Smooth muscle cell (in vitro differentiated cells): ENCODE data around the gene ANKRD50. TPM values are rescaled to one million over a fixed set of nuclear protein-coding genes. Genes with fewer than 3 reads are reported as not detected.

Experiments used
- DNase-seq: peaks from one replicate; lab custom pipeline; 2025; ENCODE audit not compliant: unreplicated experiment; lab: John Stamatoyannopoulos, UW
- H2AFZ ChIP-seq: fragments of 200-600 bp; sonication (generic); 2 replicates; pipeline ENCODE4 v1.6.0; 2016; ENCODE audit warnings: antibody characterized with exemption, low read depth, mild to moderate bottlenecking
- H3F3A ChIP-seq: fragments of 200-600 bp; sonication (generic); 2 replicates; pipeline ENCODE4 v1.6.0; 2017; ENCODE audit warnings: antibody characterized with exemption, low read depth
- H3K27ac ChIP-seq: fragments of 200-600 bp; sonication (generic); 2 replicates; pipeline ENCODE4 v1.5.1; 2016; ENCODE audit warnings: low read depth, mild to moderate bottlenecking
- H3K27me3 ChIP-seq: fragments of 200-600 bp; sonication (generic); 2 replicates; pipeline ENCODE4 v1.6.1; 2016; ENCODE audit warnings: low read depth, mild to moderate bottlenecking
- H3K36me3 ChIP-seq: fragments of 200-600 bp; sonication (generic); 2 replicates; pipeline ENCODE4 v1.5.1; 2016; ENCODE audit warnings: low read depth
- H3K4me1 ChIP-seq: fragments of 200-600 bp; sonication (generic); 2 replicates; pipeline ENCODE4 v1.5.1; 2016; ENCODE audit warnings: low read depth
- H3K4me2 ChIP-seq: fragments of 200-600 bp; sonication (generic); 2 replicates; pipeline ENCODE4 v1.6.0; 2016; ENCODE audit warnings: mild to moderate bottlenecking
- H3K4me3 ChIP-seq: fragments of 200-600 bp; sonication (generic); 2 replicates; pipeline ENCODE4 v1.5.1; 2016; ENCODE audit warnings: mild to moderate bottlenecking
- H3K79me2 ChIP-seq: fragments of 200-600 bp; sonication (generic); 2 replicates; pipeline ENCODE4 v1.6.0; 2016; ENCODE audit warnings: low read depth, mild to moderate bottlenecking
- H3K9ac ChIP-seq: fragments of 200-600 bp; sonication (generic); 2 replicates; pipeline ENCODE4 v1.6.0; 2016; ENCODE audit warnings: low read depth
- H3K9me3 ChIP-seq: fragments of 200-600 bp; sonication (generic); replicated peaks from 2 replicates; pipeline ENCODE4 v1.5.1; 2016; ENCODE audit warnings: low read depth
- H4K20me1 ChIP-seq: fragments of 200-600 bp; sonication (generic); 2 replicates; pipeline ENCODE4 v1.6.0; 2016; ENCODE audit warnings: low read depth
- WGBS: methylation state at CpG from one replicate; pipeline ENCODE4 v1.1.7; 2016; ENCODE audit warnings: low lambda C conversion rate; 5-methylcytosine and 5-hydroxymethylcytosine counted together
- polyA plus RNA-seq: library from polyadenylated mRNA; unstranded; fragments of >200 nt; fragmentation: Nextera tagmentation; extraction: Ambion mirVana; gene quantifications from 2 replicates; pipeline ENCODE4 v1.2.1, GENCODE V29; 2016
- total RNA-seq: library from RNA; depleted of rRNA; stranded (reverse); fragments of >200 nt; gene quantifications from 2 replicates; pipeline ENCODE4 v1.2.3, GENCODE V29; 2014
- TF ChIP-seq, protein P1 (sequence below): fragments of 200-600 bp; sonication (generic); IDR thresholded peaks from 2 replicates; pipeline ENCODE4 v1.5.1; 2017; ENCODE audit warnings: borderline replicate concordance, mild to moderate bottlenecking, antibody characterized with exemption; ENCODE audit not compliant: insufficient read depth, poor library complexity, severe bottlenecking

ANKRD50 gene
- total and polyA plus RNA-seq, 2 experiments from 2014 or later = 6.0 to 31.1 TPM

GRCh38 chr4:124633285-124633941 is 79.1 kb downstream of the ANKRD50 start:
- H3K36me3 ChIP-seq = no peaks in the 10 kb centered on the region
- H3K4me2 ChIP-seq = no peak overlapping the region
- no peak overlapping the region for H3K4me3 ChIP-seq
- peak overlapping the region; percentile 75 for H3K27ac ChIP-seq
- peaks cover 42% of the 10 kb centered on the region for H3K4me1 ChIP-seq
- H3F3A ChIP-seq = peaks cover 21% of the 10 kb centered on the region
- no peak overlapping the region for H3K9ac ChIP-seq
- 32% methylated on average over 3 of the region's 3 CpGs for WGBS
- H3K79me2 ChIP-seq = no peaks in the 10 kb centered on the region
- H3K9me3 ChIP-seq = no peaks in the 10 kb centered on the region
- H2AFZ ChIP-seq = no peak overlapping the region
- TF ChIP-seq, protein P1, sequence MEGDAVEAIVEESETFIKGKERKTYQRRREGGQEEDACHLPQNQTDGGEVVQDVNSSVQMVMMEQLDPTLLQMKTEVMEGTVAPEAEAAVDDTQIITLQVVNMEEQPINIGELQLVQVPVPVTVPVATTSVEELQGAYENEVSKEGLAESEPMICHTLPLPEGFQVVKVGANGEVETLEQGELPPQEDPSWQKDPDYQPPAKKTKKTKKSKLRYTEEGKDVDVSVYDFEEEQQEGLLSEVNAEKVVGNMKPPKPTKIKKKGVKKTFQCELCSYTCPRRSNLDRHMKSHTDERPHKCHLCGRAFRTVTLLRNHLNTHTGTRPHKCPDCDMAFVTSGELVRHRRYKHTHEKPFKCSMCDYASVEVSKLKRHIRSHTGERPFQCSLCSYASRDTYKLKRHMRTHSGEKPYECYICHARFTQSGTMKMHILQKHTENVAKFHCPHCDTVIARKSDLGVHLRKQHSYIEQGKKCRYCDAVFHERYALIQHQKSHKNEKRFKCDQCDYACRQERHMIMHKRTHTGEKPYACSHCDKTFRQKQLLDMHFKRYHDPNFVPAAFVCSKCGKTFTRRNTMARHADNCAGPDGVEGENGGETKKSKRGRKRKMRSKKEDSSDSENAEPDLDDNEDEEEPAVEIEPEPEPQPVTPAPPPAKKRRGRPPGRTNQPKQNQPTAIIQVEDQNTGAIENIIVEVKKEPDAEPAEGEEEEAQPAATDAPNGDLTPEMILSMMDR = no peak
- no peaks in the 10 kb centered on the region for H3K27me3 ChIP-seq
- no peak for DNase-seq
- H4K20me1 ChIP-seq = no peaks in the 10 kb centered on the region

GRCh38 chr4:124632439-124632838 is 80.1 kb downstream of the ANKRD50 start:
- DNase-seq = no peak
- 66% methylated on average over 5 of the region's 5 CpGs for whole genome bisulfite sequencing

GRCh38 chr4:124631760-124632159 is 80.8 kb downstream of the ANKRD50 start:
- Histone ChIP-seq H2AFZ (no peak overlapping the region), H3K4me1 (peaks cover 42% of the 10 kb centered on the region), H3K4me2 (peak overlapping the region; percentile 71), H3K79me2 (no peaks in the 10 kb centered on the region), H3F3A (peaks cover 21% of the 10 kb centered on the region), H3K27me3 (no peaks in the 10 kb centered on the region), H3K27ac (peak overlapping the region; percentile 86), H3K4me3 (no peak overlapping the region), H3K9me3 (no peaks in the 10 kb centered on the region), H4K20me1 (no peaks in the 10 kb centered on the region), H3K9ac (no peak overlapping the region), H3K36me3 (no peaks in the 10 kb centered on the region)
- no peak for DNase-seq
- TF ChIP-seq, protein P1 = no peak
- WGBS = 3% methylated on average over 1 of the region's 1 CpG

More at GRCh38 chr4:124632439-124632838, 80.1 kb downstream of the ANKRD50 start:
- no peak overlapping the region for H3K9ac ChIP-seq
- H3K4me1 ChIP-seq = peaks cover 42% of the 10 kb centered on the region
- H4K20me1 ChIP-seq = no peaks in the 10 kb centered on the region
- no peaks in the 10 kb centered on the region for H3K9me3 ChIP-seq
- TF ChIP-seq, protein P1 = no peak
- H3K27ac ChIP-seq = peak overlapping the region; percentile 75
- no peaks in the 10 kb centered on the region for H3K27me3 ChIP-seq
- H3K4me2 ChIP-seq = peak overlapping the region; percentile 66
- no peak overlapping the region for H3K4me3 ChIP-seq
- peaks cover 21% of the 10 kb centered on the region for H3F3A ChIP-seq
- no peak overlapping the region for H2AFZ ChIP-seq
- H3K36me3 ChIP-seq = no peaks in the 10 kb centered on the region
- H3K79me2 ChIP-seq = no peaks in the 10 kb centered on the region

- WGBS = 74% methylated on average over 1 of the region's 1 CpG
- Histone ChIP-seq H3K79me2 (no peaks in the 10 kb centered on the region), H3K4me1 (peaks cover 22% of the 10 kb centered on the region), H3K4me3 (no peak overlapping the region), H2AFZ (no peak overlapping the region), H3K27me3 (no peaks in the 10 kb centered on the region), H3K27ac (no peak overlapping the region), H3F3A (peaks cover 21% of the 10 kb centered on the region), H4K20me1 (no peaks in the 10 kb centered on the region), H3K4me2 (no peak overlapping the region), H3K9ac (no peak overlapping the region), H3K36me3 (no peaks in the 10 kb centered on the region), H3K9me3 (no peaks in the 10 kb centered on the region)
- TF ChIP-seq, protein P1 = no peak
- DNase-seq = no peak
Measured at GRCh38 chr4:124629681-124630080, 82.9 kb downstream of the ANKRD50 start.
